NOMO-1 treated with DMSO at 0.1 percent for 48 hours (cell line): ENCODE results near the gene CORO1C.

Experiments
- DNase-seq: peaks from one replicate; lab custom pipeline; 2025; ENCODE audit not compliant: unreplicated experiment; lab: John Stamatoyannopoulos, UW

CORO1C gene

GRCh38 chr12:108700833-108701541 is 30.3 kb downstream of the CORO1C start:
- no peak for DNase-seq

DNA sequence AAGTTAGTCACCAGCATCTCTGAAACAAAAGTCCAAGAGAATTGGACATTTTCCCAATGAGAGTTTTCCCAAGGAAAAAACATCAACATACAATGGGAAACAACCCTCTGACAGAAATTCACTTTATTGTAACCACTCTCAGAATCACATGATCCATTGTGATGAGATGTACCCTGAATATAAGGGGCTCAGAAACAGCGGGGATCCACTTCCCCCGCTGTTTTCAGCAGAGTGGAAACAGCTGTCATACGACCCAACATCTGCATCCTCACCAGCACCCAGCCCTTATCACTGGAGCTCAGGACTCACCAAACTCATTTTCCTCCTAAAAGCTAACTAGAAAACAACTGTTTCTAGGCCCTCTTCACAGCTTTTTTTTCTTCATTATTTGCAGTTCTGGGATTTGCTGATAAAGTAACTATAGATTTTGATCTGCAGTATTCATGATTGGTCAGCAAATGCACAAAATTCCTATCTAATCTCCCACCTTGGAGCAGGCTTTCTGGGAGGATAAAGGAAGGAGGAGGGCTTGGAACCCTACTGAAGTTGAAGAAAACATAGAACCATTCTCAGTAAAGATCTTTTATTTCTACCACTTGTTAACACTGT is 31.3 kb downstream of the CORO1C start:
- no peak for DNase-seq

DNA sequence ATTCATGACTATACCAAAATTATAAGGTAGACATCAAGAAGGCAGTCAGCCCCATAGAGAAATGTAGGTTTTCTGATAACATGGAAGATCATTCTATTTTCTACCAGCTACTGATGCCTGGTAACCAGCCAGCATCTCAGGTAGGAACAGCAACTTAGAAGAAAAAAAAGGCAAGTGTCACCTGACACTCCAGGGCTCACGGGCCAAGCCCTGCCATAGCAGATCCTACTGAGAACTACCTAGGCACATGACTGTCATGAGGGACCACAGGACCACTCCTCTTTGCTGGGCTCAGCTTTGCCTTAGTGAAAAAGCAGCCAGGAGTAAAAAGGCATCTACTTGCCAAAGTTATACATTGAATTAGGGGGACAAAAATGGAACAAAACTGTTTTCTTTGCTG is 33.4 kb downstream of the CORO1C start:
- no peak for DNase-seq

- no peak for DNase-seq
These were observed 34.4 kb downstream of the CORO1C start for GRCh38 chr12:108696996-108697290.

- peak; percentile 23 for DNase-seq
These were observed 35.0 kb downstream of the CORO1C start for GRCh38 chr12:108696111-108696995.

GRCh38 chr12:108694812-108695278 is 36.5 kb downstream of the CORO1C start:
- no peak for DNase-seq

- DNase-seq: no peak
These were observed 37.6 kb downstream of the CORO1C start for GRCh38 chr12:108693751-108694150.

GRCh38 chr12:108693186-108693730 is 38.1 kb downstream of the CORO1C start:
- no peak for DNase-seq

GRCh38 chr12:108691998-108692808 is 39.1 kb downstream of the CORO1C start:
- DNase-seq: peak; percentile 58

DNA sequence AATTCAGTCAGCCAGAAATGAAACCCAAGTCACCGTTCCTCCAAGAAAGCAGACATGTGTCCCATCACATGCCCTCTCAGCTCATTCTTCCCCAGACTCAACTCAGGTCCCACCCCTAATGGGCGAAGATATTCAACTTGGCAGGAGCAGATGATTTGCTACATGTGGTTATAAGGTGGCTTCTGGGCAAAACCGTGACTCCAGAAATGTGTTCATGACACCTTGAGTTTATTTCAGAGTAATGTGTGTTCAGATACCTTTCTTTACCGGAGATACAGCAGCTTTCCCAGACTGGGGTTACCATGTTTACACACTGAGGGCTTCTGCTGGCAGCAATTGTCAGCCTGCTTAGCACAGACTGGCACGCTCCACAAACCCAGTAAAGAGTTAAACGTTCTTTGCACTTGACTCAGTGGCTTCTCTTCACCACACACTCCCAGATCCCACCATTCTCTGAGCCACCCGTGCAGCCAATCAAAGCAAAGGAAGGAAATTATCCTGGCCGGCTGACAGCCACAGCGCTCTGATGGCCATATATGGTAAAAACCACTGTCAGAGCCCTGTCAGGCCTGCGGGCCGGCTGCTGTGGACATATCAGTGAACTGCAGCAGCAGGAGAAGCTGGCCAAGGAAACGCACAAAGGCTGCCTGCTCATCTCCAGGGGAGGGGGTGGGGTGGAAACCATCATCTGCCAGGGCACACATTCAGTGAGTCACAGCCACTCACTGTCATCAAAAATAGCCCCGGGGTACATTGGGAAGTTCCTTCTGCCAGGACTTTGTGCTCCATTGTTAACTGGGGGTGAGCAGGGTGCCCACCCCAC is 39.9 kb downstream of the CORO1C start:
- DNase-seq: peak; percentile 94

GRCh38 chr12:108690542-108691174 is 40.7 kb downstream of the CORO1C start:
- DNase-seq: no peak

- DNase-seq: no peak
These were observed 41.2 kb downstream of the CORO1C start for GRCh38 chr12:108690191-108690518.

DNA sequence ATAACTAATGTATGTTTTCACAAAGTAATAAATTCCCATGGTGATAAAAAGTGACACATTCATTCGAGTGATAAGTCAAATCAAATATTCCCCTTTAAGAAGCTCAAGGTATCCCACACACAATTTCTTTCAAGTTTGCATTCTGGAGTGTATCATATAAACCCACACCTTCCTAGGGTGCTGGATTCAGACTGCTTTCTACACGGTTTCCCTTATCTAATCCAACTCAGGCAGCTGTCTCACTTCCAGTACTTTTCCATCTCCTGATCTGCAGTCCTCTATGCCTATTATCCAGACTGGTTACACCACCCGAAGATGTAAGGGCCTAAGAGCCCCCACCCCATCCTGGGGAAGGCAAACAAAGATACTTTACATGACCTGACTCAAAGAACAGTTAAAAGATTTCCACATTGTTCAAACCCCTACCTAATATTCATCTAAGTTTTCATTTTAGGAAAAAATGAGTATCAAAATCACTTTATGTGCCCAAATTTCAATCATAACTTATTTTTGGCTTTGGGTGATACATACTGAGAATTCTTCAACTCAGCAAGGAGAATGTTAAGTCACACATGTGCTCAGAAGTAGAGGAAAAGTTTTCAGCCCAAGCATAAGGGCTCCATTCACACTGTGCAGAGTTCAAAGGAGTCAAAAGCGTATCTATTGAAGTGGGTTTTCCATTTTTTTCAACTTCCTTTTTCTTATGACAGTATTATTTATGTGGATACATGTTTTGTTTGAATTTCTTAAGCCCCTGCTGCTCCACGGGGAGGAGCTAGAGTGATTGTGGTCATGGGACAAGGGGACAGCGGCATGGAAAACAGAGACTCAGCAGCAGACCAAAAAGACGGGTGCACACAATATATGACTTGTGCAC is 41.8 kb downstream of the CORO1C start:
- peak; percentile 86 for DNase-seq

- DNase-seq: peak; percentile 64
These were observed 44.5 kb downstream of the CORO1C start for GRCh38 chr12:108686780-108687179.

GRCh38 chr12:108685469-108686260 is 45.7 kb downstream of the CORO1C start:
- DNase-seq: no peak

DNA sequence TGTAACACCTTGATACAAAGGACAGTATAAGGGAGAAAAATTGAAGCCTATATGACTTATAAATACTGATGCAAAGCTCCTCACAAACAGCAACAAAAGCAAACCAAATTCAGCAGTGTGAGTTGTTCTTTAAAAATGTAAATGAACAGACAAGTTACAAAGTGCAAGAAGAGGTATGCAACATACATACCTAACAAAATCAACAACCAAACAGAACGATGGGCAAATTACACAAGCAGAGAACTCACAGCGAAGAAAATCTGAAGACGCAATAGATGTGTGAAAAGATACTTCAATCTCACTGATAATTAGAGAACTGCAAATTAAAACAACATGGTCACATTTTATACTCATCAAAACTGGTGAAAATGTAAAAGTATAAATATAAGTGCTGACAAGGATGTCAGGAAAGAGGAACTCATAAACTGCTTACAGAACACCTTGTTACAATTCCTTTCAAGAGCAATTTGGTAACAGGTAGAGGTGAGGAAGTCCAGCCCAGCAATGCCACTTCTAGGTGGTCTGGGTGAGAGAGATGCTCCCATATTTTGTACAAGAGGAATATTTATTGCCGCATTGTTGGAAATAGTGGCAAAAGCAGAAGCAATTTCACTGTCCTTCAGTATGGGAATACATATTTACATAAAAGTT is 47.3 kb downstream of the CORO1C start:
- no peak for DNase-seq

- DNase-seq: no peak
These were observed 50.0 kb downstream of the CORO1C start for GRCh38 chr12:108681317-108681716.
